SK-N-SH (cell line): ENCODE measurements around the gene SLC6A3. TPM values are rescaled to one million over a fixed set of nuclear protein-coding genes. Genes with fewer than 3 reads are reported as not detected.

Experiments
- CTCF ChIA-PET: fragments of 300-600, 350-600 bp; formaldehyde crosslinking; extraction: SDS; loops from one replicate; lab custom pipeline; 2021; lab: Yijun Ruan, JAX
- POLR2A ChIA-PET: fragments of 350-600 bp; sonication (Branson Sonifier 250); formaldehyde crosslinking; extraction: SDS; loops from one replicate; lab custom pipeline; 2020; ENCODE audit warnings: antibody characterized with exemption, inconsistent platforms; lab: Yijun Ruan, JAX
- DNase-seq: peaks from one replicate; pipeline ENCODE4 v3.0.0; 2012
- H2AFZ ChIP-seq: fragments of 200-600 bp; sonication (generic); 2 replicates; pipeline ENCODE4 v1.8.1; 2016; ENCODE audit warnings: antibody characterized with exemption, mild to moderate bottlenecking, low read depth
- H3F3A ChIP-seq: fragments of 200-600 bp; sonication (generic); replicated peaks from 2 replicates; pipeline ENCODE3; 2016; ENCODE audit warnings: antibody characterized with exemption, mild to moderate bottlenecking; ENCODE audit not compliant: insufficient read depth
- H3K27ac ChIP-seq, 2 experiments: fragments of 200-500 bp in 1 of 2; fragments of 200-600 bp in 1 of 2; sonication (Bioruptor generic) in 1 of 2; sonication (generic), shearing (Covaris generic) in 1 of 2; 2 replicates each; pipeline versions ENCODE4 v1.5.1 to v1.6.1; 2014 to 2016; ENCODE audit warnings: low read depth in 2 of 2, inconsistent platforms in 1 of 2, low read length in 1 of 2, mild to moderate bottlenecking in 1 of 2, mixed read lengths in 1 of 2
- H3K27me3 ChIP-seq: fragments of 200-600 bp; sonication (generic), shearing (Covaris generic); 2 replicates; pipeline ENCODE4 v1.6.1; 2016; ENCODE audit warnings: mixed run types; ENCODE audit not compliant: insufficient read depth
- H3K36me3 ChIP-seq, 2 experiments: fragments of 200-500 bp in 1 of 2; fragments of 200-600 bp in 1 of 2; sonication (Bioruptor generic) in 1 of 2; sonication (generic) in 1 of 2; replicated peaks in 1 of 2; 2 replicates each; pipeline versions ENCODE3 to v1.5.1; 2014 to 2016; ENCODE audit warnings: low read length in 1 of 2, mild to moderate bottlenecking in 1 of 2; ENCODE audit not compliant: insufficient read depth in 2 of 2, control insufficient read depth in 1 of 2
- H3K4me1 ChIP-seq, 2 experiments: fragments of 200-500 bp in 1 of 2; fragments of 200-600 bp in 1 of 2; sonication (Bioruptor generic) in 1 of 2; sonication (generic), shearing (Covaris generic) in 1 of 2; 2 replicates each; pipeline versions ENCODE4 v1.5.1 to v1.6.1; 2014 to 2016; ENCODE audit warnings: low read depth in 1 of 2, low read length in 1 of 2, mixed run types in 1 of 2; ENCODE audit not compliant: insufficient read depth in 2 of 2, control insufficient read depth in 1 of 2
- H3K4me2 ChIP-seq: fragments of 200-600 bp; sonication (generic), shearing (Covaris generic); 2 replicates; pipeline ENCODE4 v1.6.1; 2017; ENCODE audit warnings: mixed run types
- H3K4me3 ChIP-seq, 2 experiments: fragments of 200-500 bp in 1 of 2; fragments of 200-600 bp in 1 of 2; sonication (Bioruptor generic) in 1 of 2; sonication (generic), shearing (Covaris generic) in 1 of 2; 2 replicates each; pipeline versions ENCODE4 v1.5.1 to v1.8.1; 2014 to 2016; ENCODE audit warnings: low read depth in 2 of 2, inconsistent platforms in 1 of 2, low read length in 1 of 2, mild to moderate bottlenecking in 1 of 2, mixed read lengths in 1 of 2, moderate library complexity in 1 of 2
- H3K79me2 ChIP-seq: fragments of 200-600 bp; sonication (generic); 2 replicates; pipeline ENCODE4 v1.8.1; 2017; ENCODE audit warnings: mild to moderate bottlenecking; ENCODE audit not compliant: insufficient read depth
- H3K9ac ChIP-seq: fragments of 200-600 bp; sonication (generic); 2 replicates; pipeline ENCODE4 v1.6.1; 2017; ENCODE audit warnings: mixed run types
- H3K9me2 ChIP-seq: fragments of 200-600 bp; sonication (generic); 2 replicates; pipeline ENCODE4 v1.6.1; 2017; ENCODE audit warnings: mixed run types
- H3K9me3 ChIP-seq: fragments of 200-600 bp; sonication (generic); 2 replicates; pipeline ENCODE4 v1.6.1; 2017; ENCODE audit warnings: mixed run types, mild to moderate bottlenecking, moderate library complexity
- H4K20me1 ChIP-seq: fragments of 200-600 bp; sonication (generic); 2 replicates; pipeline ENCODE4 v1.6.1; 2017; ENCODE audit warnings: mild to moderate bottlenecking, mixed run types; ENCODE audit not compliant: insufficient read depth
- ELF1 ChIP-seq: IDR thresholded peaks from 2 replicates; pipeline ENCODE4 v1.4.0; 2012
- EZH2phosphoT487 ChIP-seq: fragments of 200-600 bp; sonication (generic); IDR thresholded peaks from 2 replicates; pipeline ENCODE4 v1.6.1; 2017; ENCODE audit warnings: low read depth, mixed run types, mild to moderate bottlenecking, antibody characterized with exemption, moderate library complexity, borderline replicate concordance
- FOSL2 ChIP-seq: IDR thresholded peaks from 2 replicates; pipeline ENCODE4 v1.4.0; 2012; ENCODE audit warnings: low read depth, mild to moderate bottlenecking, moderate library complexity, borderline replicate concordance
- MAX ChIP-seq: IDR thresholded peaks from 2 replicates; pipeline ENCODE4 v1.4.0; 2012; ENCODE audit warnings: low read depth
- NFIC ChIP-seq: IDR thresholded peaks from 2 replicates; pipeline ENCODE4 v1.4.0; 2012; ENCODE audit warnings: borderline replicate concordance
- NRF1 ChIP-seq: IDR thresholded peaks from 2 replicates; pipeline ENCODE4 v1.6.1; 2012; ENCODE audit warnings: low read depth, mild to moderate bottlenecking, low read length
- PBX3 ChIP-seq: IDR thresholded peaks from 2 replicates; pipeline ENCODE4; 2012
- POLR2AphosphoS5 ChIP-seq: IDR thresholded peaks from 2 replicates; pipeline ENCODE4 v1.6.1; 2012; ENCODE audit warnings: low read depth, low read length
- RAD21 ChIP-seq: IDR thresholded peaks from 2 replicates; pipeline ENCODE4 v1.6.1; 2012; ENCODE audit warnings: mild to moderate bottlenecking, low read length
- RXRA ChIP-seq: IDR thresholded peaks from 2 replicates; pipeline ENCODE4 v1.4.0; 2012; ENCODE audit warnings: low read depth, mild to moderate bottlenecking, borderline replicate concordance
- SIN3A ChIP-seq: IDR thresholded peaks from 2 replicates; pipeline ENCODE4 v1.6.1; 2012; ENCODE audit warnings: low read depth, mild to moderate bottlenecking, low read length, moderate library complexity, borderline replicate concordance
- TAF1 ChIP-seq: IDR thresholded peaks from 2 replicates; pipeline ENCODE4 v1.6.1; 2012; ENCODE audit warnings: low read depth, mild to moderate bottlenecking, low read length, moderate library complexity, borderline replicate concordance
- TEAD4 ChIP-seq: IDR thresholded peaks from 2 replicates; pipeline ENCODE4 v1.4.0; 2012; ENCODE audit warnings: mild to moderate bottlenecking, borderline replicate concordance; ENCODE audit not compliant: insufficient read depth
- YY1 ChIP-seq: IDR thresholded peaks from 2 replicates; pipeline ENCODE4 v1.4.0; 2012; ENCODE audit warnings: low read depth, mild to moderate bottlenecking
- WGBS: methylation state at CpG from one replicate; pipeline ENCODE4 v1.1.6; 2017; ENCODE audit warnings: low lambda C conversion rate; 5-methylcytosine and 5-hydroxymethylcytosine counted together
- polyA plus RNA-seq, 3 experiments: library from polyadenylated mRNA; depleted of rRNA; stranded (reverse); fragments of >200 nt; gene quantifications; 2 replicates each; pipeline ENCODE4 v1.2.3, GENCODE V29; 2012
- TF ChIP-seq, protein P1 (sequence below): fragments of 200-600 bp; sonication (generic); IDR thresholded peaks from 2 replicates; pipeline ENCODE4 v1.6.1; 2017; ENCODE audit warnings: antibody characterized with exemption, mild to moderate bottlenecking, moderate library complexity
- TF ChIP-seq, protein P2 (sequence below): fragments of 150-350 bp; IDR thresholded peaks from 2 replicates; pipeline ENCODE4 v1.6.1; 2017; ENCODE audit warnings: antibody characterized with exemption, low read length, low read depth, borderline replicate concordance

SLC6A3 gene
- polyA plus RNA-seq, 1 of the 3 experiments (the other 2 are of a cell fraction) = not detected

DNA sequence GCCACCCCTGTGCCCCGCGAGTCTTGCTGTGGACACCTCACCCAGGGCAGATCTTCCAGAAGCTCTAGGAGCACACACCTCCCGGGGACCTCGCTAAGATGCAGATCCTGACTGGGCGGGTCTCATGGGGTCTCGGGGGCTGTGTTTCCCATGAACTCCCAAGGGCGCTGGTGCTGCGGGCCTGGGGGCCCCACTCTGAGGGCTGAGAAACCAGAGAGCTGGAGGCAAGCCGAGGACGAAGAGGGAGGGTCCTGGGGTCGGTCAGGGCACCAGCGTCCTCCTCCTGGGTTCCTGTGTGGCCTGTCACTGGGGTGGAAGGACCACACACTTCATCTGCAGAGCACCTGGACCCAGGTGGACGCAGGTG lies 30.2 kb downstream of the SLC6A3 start:
- H3K9ac ChIP-seq = no peak overlapping the region
- H3K9me3 ChIP-seq = no peaks in the 10 kb centered on the region
- TF ChIP-seq MAX (no peak), ELF1 (no peak), TAF1 (no peak), RXRA (no peak), YY1 (no peak), POLR2AphosphoS5 (no peak), TEAD4 (no peak), PBX3 (no peak), NFIC (no peak), SIN3A (no peak), FOSL2 (no peak), RAD21 (no peak), EZH2phosphoT487 (no peak), NRF1 (no peak)
- TF ChIP-seq, protein P1, sequence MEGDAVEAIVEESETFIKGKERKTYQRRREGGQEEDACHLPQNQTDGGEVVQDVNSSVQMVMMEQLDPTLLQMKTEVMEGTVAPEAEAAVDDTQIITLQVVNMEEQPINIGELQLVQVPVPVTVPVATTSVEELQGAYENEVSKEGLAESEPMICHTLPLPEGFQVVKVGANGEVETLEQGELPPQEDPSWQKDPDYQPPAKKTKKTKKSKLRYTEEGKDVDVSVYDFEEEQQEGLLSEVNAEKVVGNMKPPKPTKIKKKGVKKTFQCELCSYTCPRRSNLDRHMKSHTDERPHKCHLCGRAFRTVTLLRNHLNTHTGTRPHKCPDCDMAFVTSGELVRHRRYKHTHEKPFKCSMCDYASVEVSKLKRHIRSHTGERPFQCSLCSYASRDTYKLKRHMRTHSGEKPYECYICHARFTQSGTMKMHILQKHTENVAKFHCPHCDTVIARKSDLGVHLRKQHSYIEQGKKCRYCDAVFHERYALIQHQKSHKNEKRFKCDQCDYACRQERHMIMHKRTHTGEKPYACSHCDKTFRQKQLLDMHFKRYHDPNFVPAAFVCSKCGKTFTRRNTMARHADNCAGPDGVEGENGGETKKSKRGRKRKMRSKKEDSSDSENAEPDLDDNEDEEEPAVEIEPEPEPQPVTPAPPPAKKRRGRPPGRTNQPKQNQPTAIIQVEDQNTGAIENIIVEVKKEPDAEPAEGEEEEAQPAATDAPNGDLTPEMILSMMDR = no peak
- TF ChIP-seq, protein P2, sequence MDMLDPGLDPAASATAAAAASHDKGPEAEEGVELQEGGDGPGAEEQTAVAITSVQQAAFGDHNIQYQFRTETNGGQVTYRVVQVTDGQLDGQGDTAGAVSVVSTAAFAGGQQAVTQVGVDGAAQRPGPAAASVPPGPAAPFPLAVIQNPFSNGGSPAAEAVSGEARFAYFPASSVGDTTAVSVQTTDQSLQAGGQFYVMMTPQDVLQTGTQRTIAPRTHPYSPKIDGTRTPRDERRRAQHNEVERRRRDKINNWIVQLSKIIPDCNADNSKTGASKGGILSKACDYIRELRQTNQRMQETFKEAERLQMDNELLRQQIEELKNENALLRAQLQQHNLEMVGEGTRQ = no peak
- no peak overlapping the region for H3K27ac ChIP-seq
- H3K4me3 ChIP-seq = no peak overlapping the region
- no peaks in the 10 kb centered on the region for H3F3A ChIP-seq
- no peaks in the 10 kb centered on the region for H3K79me2 ChIP-seq
- no peaks in the 10 kb centered on the region for H3K27me3 ChIP-seq
- no peaks in the 10 kb centered on the region for H4K20me1 ChIP-seq
- no peaks in the 10 kb centered on the region for H3K9me2 ChIP-seq
- no peak overlapping the region for H3K4me2 ChIP-seq
- no peak for DNase-seq
- H2AFZ ChIP-seq = no peak overlapping the region
- WGBS = 16% methylated on average over 10 of the region's 13 CpGs
- ChIA-PET POLR2A (no interaction called here), CTCF (interaction anchor here (0.6 to 0.9 kb wide), 2 partner anchors 35 to 118 kb away, joined by 3 read pairs; no protein-coding TSS in a partner anchor)
- no peaks in the 10 kb centered on the region for H3K4me1 ChIP-seq
- no peaks in the 10 kb centered on the region for H3K36me3 ChIP-seq
